NCI-H526 treated with DMSO at 0.1 percent for 48 hours (cell line): ENCODE measurements around the gene TGFBR1.
"Not testable (repeated sequence)": the region's sequence is repeated elsewhere in the genome, so short reads cannot be mapped to it uniquely, and the experiment has no call there.

ENCODE experiments used
- DNase-seq: peaks from one replicate; lab custom pipeline; 2025; lab: John Stamatoyannopoulos, UW

Gene TGFBR1

GRCh38 chr9:99189887-99190596, 85.1 kb downstream of the TGFBR1 start:
- no peak for DNase-seq

- no peak for DNase-seq
Observed at GRCh38 chr9:99190597-99191283, 85.8 kb downstream of the TGFBR1 start.

GRCh38 chr9:99192786-99193465, 88.0 kb downstream of the TGFBR1 start:
- DNase-seq, result no peak

DNA sequence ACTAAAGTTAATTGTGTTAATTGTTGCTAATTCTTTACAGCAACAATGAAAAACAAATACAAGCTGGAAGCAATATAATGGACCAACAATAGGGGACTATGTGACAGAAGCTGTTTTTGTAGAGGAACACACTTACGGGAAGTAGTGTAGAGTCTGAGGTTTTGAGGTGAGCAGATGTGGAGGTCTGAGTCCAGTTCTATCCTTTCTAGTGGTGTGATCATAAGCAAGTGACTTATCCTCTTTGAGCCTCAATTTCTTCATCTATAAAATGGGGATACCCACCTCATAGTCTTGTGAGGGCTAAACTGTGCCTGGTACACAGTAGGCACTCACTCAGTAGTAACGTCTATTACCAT, 88.5 kb downstream of the TGFBR1 start:
- DNase-seq, result no peak

DNA sequence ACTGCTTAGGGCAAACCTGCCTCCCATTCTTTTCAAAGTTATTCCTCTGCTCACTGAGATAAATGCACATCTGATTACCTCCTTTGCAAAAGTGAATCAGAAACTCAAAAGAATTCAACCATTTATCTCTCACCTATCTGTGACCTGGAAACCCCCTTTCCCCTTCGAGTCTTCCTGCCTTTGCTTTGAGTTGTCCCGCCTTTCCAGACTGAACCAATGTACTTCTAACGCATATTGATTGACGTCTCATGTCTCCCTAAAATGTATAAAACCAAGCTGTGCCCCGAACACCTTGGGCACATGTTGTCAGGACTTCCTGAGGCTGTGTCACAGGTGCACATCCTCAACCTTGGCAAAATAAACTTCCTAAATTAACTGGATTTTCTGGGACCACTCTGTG, 91.6 kb downstream of the TGFBR1 start:
- DNase-seq, result not testable (repeated sequence)

- DNase-seq, result no peak
Observed at GRCh38 chr9:99197124-99197630, 92.3 kb downstream of the TGFBR1 start.

DNA sequence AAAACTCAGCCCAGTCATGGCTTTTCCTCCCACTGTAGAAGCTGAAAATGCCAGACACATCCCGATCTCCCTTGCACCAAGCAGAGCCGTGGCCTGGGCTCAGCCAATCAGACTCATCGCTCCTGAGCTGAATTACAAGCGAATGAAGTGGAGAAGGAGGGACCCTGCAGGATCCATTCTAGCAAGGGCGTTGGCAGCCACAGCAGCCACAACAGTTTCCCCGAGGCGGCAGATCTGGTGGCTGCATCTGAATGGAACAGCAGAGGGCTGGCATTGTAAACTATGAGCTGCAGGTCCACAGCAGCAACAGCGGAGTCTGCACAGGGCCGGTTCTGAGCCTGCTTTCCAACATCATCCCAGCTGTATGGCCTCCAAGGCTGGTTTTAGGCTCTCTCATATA, 93.1 kb downstream of the TGFBR1 start:
- no peak for DNase-seq

DNA sequence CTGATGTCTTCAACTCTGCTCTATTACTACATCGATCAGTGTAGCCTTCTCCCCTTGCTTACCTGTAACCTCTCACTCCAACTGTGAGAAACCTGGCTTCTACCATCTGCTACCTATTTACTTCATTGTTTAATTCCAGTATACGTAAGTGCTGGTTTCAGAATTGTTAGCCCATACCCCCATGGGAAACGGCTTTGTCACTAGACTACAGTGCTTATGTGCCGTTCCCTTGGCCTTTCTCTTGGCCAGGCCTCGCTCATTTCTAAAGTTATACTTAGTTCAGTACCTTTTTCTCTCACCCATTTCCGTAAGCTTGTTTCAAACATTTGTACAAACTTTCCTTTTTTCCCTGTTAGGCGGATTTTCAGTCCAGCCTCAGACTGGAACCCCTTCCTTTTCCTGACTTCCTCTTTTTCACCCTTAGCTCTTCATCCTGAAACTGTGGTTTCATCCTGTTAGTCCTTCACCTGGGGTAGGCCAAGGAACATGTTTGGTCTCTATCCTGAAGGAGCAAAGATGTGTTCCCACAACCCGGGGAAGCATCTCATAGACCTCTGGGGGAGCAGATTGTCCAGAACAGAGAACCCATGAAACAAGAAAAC, 95.1 kb downstream of the TGFBR1 start:
- no peak for DNase-seq

DNA sequence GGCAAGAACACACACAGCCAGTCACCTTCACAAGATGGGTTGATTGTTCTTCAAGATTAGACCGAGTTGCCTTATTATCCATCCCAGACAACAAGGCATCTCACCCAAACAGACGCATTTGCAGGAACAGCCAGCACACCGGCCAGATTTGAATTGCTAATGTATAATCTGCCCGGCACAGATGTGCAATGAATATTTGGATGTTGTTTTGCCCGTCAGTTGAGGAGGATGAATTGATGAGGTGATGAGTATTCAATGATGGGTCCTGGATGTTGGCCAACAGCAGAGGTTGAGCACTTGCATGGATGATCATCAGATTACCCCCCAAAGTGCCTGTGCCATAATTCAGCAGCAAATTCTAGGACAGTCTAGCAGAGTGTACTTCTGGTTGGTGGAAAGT, 96.7 kb downstream of the TGFBR1 start:
- DNase-seq, result no peak
